Sigmoid colon (tissue), 3 donors: ENCODE results near the gene ZBTB7C.

ENCODE experiments used
- CTCF ChIP-seq, 4 experiments: fragments of 450-650 bp in 3 of 4; fragments of 200-600 bp in 1 of 4; IDR thresholded peaks; one replicate each; pipeline ENCODE4 v1.5.1; 2016 to 2019; ENCODE audit warnings: antibody characterized with exemption in 4 of 4, mild to moderate bottlenecking in 3 of 4, moderate library complexity in 2 of 4
- POLR2A ChIP-seq, 2 donors: fragments of 450-650 bp; IDR thresholded peaks; one replicate each; pipeline ENCODE4 v1.6.1; 2016; ENCODE audit warnings: antibody characterized with exemption in 2 of 2, mild to moderate bottlenecking in 2 of 2, moderate library complexity in 2 of 2

GRCh38 chr18:48215876-48216638 lies 193.1 kb downstream of the ZBTB7C start:
- TF ChIP-seq CTCF (IDR thresholded peaks at IDR 0.05) (no peak), POLR2A (IDR thresholded peaks at IDR 0.05) (no peak)
